Erythroblast (primary cell): Measurements from ENCODE around the gene OXSM.

Experiments
- GATA1 ChIP-seq: IDR thresholded peaks from 2 replicates; pipeline ENCODE4 v1.6.1; 2011; ENCODE audit warnings: low read depth, mild to moderate bottlenecking, control low read depth, low read length, moderate library complexity
- POLR2A ChIP-seq: IDR thresholded peaks from 2 replicates; pipeline ENCODE4 v1.6.1; 2011; ENCODE audit warnings: mild to moderate bottlenecking, low read length

DNA sequence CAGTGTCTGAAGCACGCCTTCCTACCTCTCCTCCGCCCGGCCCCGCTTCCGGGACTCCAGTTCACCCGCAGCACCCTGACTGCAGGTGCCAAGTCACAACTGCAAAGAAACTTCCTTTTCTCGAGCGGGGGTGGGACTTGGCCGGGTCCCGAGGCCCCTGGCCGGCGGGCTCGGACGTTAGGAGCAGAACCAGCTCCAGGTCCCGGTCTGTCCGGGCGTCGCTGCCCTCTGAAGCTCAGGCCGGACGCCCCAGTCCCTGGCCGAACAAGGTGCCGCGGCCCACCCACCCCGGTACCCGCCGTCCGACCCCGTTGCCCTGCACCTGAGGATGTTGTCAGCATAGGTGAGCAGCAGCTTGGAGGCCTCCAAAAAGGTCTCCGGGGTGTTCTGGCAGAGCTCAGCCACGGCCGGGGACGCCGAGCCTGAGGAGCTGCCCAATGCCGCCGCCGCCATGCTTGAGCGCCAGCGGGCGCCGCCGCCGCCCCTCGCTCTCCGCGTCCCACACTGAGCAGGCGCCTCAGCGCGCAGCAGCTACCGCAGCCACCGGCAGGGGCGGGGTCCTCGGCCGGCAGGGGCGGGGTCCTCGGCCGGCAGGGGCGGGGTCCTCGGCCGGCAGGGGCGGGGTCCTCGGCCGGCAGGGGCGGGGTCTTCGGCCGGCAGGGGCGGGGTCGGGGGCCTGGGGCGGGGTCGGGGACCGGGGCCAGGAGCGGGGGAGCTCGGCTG is 6.8 kb upstream of the OXSM start, which contains the start of gene NGLY1:
- peak; percentile 80 for TF ChIP-seq POLR2A
- no peak for TF ChIP-seq GATA1
